ENCODE measurements around the gene TMEM8B.

DNA sequence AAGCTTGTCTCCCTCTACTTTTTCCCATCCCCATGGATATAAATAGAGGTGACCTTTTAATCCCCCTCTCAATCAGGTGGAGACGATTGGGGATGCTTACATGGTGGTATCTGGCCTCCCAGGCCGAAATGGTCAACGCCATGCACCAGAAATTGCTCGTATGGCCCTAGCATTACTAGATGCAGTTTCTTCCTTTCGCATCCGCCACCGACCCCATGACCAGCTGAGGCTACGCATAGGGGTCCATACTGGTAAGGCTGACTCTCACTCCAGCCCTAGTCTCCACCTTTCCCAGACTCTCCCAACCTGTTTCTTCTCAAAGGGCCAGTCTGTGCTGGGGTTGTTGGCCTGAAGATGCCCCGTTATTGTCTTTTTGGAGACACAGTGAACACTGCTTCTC lies 20.6 kb upstream of the TMEM8B start:
- TF ChIP-seq, protein P1, sequence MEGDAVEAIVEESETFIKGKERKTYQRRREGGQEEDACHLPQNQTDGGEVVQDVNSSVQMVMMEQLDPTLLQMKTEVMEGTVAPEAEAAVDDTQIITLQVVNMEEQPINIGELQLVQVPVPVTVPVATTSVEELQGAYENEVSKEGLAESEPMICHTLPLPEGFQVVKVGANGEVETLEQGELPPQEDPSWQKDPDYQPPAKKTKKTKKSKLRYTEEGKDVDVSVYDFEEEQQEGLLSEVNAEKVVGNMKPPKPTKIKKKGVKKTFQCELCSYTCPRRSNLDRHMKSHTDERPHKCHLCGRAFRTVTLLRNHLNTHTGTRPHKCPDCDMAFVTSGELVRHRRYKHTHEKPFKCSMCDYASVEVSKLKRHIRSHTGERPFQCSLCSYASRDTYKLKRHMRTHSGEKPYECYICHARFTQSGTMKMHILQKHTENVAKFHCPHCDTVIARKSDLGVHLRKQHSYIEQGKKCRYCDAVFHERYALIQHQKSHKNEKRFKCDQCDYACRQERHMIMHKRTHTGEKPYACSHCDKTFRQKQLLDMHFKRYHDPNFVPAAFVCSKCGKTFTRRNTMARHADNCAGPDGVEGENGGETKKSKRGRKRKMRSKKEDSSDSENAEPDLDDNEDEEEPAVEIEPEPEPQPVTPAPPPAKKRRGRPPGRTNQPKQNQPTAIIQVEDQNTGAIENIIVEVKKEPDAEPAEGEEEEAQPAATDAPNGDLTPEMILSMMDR (conservative IDR thresholded peaks at IDR 0.05 in 1 of 2, IDR thresholded peaks at IDR 0.05 in 1 of 2; ENCODE audit: extremely low read depth in 1 of 2, insufficient read depth in 1 of 2, low read depth in 1 of 2, low read length in 2 of 2) = no peak
- no peak for TF ChIP-seq EZH2 (IDR thresholded peaks at IDR 0.05; ENCODE audit: borderline replicate concordance, low read length)
